Uterus (tissue), 2 donors: ENCODE measurements around the gene CAPRIN2.

Experiments used
- CTCF ChIP-seq, 4 experiments: fragments of 200-600 bp in 2 of 4; fragments of 450-650 bp in 2 of 4; sonication (generic) in 2 of 4; IDR thresholded peaks; one replicate each; pipeline ENCODE4 v1.5.1; 2016 to 2019; ENCODE audit warnings: antibody characterized with exemption in 4 of 4, mild to moderate bottlenecking in 2 of 4, moderate library complexity in 1 of 4
- POLR2A ChIP-seq, 2 donors: fragments of 450-650 bp; IDR thresholded peaks; one replicate each; pipeline ENCODE4 v1.6.1; 2016; ENCODE audit warnings: antibody characterized with exemption in 2 of 2, mild to moderate bottlenecking in 1 of 2, moderate library complexity in 1 of 2

GRCh38 chr12:30696943-30697342 lies 57.8 kb downstream of the CAPRIN2 start:
- TF ChIP-seq CTCF (IDR thresholded peaks at IDR 0.05) (no peak), POLR2A (IDR thresholded peaks at IDR 0.05) (no peak)
